GM19438 (cell line): ENCODE data around the gene AFF3.

Experiments
- ATAC-seq: cut with Tn5 transposase; IDR thresholded peaks from one replicate; pipeline ENCODE4 v1.9.1; 2021; ENCODE audit warnings: low read depth; ENCODE audit not compliant: unreplicated experiment

AFF3 gene

DNA sequence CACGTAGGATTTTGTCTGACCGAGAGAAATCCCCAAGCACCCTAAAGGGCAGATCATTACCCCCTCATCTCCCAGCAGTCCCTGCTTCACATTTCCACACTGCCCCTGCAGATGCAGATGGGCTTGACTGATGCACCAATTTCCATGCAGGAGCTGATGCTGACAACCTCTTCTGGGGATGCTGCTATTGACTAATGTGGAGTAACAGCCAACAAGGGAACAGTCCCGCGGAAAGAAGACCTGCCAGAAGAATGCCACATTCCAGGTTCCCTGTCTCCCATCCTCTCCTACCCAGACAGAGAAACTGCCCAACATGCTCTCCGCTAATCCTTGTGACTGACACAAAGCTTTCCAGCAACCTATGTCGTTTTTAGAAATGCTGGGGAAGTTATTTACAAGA, 91.7 kb downstream of the AFF3 start:
- no peak for ATAC-seq

DNA sequence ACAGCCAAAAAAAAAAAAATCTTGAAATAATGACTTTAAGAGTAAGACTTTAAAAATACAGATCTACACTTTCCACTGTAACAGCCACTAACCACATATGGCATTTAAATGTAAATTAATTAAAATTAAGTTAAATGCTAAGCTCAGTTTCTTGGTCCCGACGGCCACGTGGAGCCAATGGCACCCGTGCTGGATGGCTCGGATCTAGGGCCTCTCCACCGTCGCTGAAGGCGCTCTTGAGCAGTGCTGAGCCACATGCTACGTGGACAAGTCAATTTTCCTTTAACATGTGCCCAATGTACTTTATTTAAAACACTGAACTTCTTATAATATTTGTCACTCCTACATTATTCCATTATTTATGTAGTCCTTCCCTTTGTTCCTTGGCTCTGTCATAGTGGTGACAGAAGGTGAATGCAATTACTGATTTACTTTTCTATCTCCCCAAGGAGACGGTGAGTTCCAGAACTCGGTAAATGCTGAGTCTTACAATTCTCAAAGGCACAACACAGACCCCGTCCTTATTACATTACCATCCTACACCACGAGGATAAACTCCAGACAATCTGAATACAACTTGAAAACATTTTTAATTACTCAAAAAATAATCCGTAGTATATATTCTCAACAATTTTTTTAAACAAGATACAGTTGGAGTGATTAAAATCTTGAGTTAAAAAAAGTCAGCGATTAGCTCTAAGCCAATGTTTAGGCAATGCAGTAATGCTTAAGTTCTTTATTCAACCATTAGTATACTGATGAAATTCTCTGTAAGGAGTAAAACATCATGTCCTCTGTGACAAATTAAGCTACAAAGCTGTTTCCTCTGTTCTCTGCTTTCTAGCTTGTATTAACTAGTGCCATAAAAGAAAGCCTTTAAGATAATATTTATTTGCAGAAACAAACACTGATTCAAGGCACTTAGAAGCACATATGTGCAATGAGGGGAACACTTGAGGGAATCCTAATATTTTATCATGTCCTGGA, 95.1 kb downstream of the AFF3 start:
- no peak for ATAC-seq

DNA sequence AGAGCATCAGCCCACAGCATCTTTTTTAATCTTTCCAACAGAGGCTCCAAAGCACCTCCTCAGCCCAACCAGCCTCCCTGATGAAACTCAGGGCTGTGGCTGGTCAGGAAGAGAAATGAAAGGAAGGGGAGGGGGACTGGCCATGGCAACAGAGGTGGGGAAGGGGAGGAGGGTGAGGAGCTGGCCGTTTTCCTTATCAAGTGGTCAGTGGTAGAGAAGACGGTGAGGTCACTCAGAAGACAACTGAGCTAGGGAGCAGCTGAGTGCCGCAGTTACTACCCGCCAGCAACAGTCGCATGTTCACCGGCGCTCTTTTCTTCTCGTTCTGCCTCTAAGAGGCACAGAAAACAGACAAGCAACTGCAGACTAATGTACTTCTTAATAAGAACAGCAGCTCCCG, 97.4 kb downstream of the AFF3 start:
- no peak for ATAC-seq

DNA sequence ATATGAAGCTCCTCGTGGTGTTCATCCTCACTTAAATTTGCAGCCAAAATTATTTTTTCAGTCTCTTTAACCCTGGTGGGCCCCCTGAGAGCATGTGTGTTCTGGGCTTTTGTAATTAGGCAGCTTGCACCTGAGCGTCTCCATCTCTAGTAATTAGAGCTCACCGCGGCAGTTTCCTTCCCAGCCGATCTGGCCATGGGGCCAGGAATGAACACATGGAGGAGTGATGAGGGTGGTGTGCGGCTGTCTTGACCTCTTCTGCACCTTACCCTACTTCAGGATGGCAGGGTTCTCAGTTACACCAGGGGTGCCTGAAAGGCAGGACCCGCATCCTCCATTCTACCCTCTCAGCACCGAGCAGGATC, 98.5 kb downstream of the AFF3 start:
- no peak for ATAC-seq

DNA sequence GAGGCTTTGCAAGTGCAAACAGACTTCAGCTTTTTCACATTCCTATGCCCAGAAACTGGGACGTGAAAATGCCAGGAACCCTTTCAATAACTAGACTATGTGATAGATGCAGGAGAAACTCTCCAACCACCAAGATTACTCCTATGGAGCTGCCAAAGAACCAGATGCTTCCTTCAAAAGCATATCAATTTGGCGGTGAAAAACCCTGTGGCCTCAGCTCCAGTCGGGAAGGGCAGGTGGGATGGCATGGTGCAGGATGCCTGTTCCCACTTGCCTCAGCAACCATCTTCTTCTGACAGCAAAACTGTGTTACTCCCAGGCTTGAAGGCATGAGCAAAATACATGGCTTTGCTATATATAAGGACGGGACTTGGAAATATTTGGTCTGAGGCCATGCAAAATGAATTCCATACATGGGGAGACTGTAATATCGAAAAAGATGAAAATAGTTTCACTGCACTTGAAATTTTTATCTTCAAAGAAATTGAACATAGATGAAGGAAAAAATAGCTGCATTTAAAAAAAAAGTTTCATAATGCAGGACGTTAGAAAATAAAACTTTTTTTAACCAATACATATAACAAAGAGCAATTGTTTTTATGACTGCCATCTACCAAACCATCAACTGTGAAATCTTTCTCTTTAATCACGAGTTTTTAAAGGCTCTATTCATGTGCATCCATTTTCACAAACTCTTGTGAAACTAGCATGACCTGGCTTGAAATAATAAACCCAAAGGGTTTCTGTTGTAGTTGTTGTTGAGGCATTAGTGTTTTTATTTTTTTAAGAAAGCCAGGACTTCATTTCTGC, 99.1 kb downstream of the AFF3 start:
- no peak for ATAC-seq

DNA sequence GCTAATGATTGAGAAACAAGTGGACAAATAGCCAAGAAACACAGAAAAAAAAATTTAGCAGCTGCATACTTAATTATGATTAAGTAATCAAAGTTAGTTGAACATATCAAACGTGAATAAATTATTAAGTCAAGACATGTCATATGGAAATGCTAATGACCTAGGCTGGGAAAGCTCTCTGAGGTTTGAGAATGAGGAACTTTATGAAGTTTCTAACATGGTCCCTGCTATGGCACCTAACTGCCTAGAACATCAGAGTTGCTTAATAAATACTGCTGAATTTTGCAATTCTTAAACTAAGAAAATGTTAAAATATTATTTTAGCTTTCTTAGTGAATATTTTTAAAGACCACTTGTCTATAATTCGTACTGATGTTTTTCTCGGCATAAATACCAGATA, 99.8 kb downstream of the AFF3 start:
- no peak for ATAC-seq

DNA sequence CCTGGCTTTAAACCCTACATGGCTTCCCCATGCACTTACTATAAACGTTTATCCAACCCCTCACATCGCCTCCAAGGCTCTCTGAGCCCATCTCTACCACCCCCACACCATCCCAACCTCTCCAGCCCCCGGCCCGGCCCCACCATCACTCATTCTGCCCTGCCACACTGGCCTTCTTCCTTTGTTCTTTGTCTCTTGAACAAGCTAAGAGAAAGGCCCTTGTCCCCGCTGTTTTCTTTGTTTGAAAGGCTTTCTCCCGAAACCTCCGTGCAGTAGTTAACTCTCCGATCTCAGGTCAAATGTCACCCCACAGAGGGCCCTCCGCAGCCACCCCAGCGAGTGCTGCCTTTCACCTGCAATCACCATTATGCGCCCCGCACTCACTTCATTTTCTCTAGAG, 100.4 kb downstream of the AFF3 start:
- no peak for ATAC-seq

DNA sequence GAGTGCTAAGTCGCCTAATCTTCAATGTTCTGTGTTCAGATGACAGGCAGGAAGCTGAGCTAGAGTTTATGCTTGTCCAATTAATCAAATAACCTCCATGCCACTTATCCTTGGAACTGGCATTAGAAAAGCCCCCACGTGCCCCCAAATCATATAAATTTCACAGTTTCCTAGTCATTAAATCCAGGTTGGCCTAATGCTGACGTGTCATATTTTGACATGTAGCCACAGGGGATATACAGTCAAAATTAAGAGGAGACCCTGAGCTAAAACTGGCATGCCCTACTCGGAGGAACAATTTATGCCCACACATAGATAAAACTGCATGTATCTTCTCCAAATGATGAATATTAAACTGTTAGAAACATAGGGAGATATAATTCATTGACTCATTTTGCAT, 101.0 kb downstream of the AFF3 start:
- no peak for ATAC-seq

DNA sequence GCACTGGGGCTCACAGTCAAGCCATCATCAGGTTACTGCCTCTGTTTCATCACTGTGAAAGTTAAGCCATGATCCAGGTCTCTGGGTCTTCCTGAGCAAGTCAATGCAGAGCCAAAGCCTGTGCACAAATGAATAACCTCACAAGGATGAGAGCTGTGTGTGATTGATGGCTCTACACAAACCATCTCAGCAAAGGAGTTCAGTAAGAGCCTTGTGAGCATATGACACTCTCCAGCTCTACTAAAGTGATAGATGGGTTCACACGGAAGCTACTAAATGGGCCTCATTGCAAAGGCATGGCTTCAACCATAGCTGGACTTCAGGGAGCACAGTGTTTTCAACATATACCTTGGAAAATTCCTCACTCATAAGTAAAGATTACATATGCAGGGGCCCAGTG, 101.5 kb downstream of the AFF3 start:
- no peak for ATAC-seq

DNA sequence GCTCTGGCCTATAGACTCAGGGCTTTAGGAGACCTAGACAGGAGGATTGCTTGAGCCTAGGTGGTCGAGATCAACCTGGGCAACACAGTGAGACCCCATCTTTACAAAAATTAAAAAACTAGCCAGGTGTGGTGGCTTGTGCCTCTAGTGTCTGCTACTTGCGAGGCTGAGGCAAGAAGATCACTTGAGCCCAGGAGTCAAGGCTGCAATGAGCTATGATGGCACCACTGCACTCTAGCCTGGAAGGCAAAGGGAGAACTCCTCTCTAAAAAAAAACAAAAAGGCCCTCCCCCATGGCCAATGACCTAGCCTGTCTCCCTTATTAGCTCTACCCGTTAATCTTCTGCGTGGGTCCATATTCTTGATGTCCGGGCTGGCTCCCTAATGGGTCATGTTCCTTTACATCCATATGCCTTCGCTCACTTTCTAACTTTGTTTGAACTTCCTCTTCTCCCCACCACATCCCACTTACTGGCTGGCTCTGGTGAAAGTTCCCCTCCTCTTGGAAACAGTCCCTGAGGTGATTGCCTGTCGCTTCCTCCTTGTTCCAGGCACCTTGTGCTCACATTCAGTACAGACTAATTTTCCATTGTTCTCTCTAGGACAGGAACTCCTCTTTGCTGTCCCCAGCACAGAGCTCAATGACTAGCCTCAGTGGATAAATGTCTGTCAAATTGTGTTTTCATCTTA, 103.0 kb downstream of the AFF3 start:
- no peak for ATAC-seq

DNA sequence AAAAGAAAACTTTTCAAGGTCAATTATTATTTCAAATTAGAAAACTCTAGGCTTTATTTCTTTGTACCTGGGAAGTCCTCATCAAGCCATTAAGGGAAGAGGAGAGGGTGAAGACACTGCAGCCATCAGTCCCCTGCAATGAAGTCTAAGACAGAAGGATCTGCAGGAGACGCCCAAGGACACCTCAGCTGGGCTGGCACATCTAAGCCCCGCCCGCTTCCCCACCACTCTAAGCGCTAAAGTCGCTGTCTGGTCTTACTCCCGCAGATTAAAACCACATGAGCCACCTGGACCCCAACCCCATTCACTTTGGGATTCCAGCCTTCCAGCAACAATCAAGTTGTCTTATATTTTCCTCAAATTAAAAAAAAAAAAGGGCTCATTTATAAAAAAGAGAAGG, 104.4 kb downstream of the AFF3 start:
- ATAC-seq, result no peak

DNA sequence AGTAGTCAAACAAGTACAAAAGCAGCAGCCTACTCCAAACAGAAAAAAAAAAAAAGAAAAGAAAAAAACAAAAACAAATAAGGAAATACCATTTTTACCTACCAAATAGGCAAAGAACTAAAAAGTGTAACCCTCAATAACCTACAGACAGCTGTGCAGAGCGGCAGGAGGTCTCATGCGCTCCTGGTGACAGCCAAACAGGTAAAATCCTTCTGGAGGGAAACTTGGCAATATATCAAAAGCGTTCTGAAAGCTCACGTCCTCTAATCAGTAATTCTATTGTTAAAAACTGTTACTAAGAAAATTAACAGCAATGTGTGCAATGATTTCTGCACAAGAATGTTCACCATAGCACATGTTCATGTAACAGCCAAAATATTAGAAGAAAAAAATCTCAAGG, 105.6 kb downstream of the AFF3 start:
- ATAC-seq, result no peak

DNA sequence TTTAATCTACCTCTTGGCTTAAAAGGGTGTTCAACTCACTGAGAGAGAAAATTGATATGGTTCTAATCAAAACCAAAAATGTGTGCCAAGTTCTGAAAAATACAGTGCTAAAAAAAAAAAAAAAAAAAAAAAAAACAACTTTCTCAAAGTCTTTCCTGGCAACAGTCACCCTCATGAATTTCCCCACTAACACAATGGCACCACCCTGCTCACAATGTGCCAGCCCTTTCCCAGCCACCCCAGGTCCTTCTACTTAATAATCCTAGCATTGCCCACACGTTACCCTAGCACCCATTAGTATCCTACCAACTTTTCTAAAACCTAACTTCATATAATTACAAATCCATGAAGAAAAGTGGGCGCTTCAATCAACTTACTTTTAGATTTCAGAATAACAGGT, 106.4 kb downstream of the AFF3 start:
- no peak for ATAC-seq

DNA sequence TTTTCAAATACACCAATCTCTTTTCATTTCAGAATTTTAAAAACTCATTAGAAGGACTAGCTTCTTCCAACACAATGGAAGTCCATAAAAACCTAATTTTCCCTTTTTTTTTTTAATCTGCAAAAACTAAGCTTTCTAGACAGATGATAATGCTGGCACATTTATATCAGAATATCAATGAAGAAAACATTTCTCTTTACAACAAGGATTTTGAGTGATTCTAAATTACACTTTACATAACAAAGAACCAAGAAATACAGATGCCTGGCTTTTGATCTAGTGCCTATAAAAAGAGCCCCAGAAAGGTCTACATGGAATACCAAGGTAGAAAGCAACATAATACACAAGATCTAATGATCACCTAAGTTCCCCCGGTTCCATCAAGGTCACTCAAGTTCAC, 108.0 kb downstream of the AFF3 start:
- ATAC-seq, result no peak

DNA sequence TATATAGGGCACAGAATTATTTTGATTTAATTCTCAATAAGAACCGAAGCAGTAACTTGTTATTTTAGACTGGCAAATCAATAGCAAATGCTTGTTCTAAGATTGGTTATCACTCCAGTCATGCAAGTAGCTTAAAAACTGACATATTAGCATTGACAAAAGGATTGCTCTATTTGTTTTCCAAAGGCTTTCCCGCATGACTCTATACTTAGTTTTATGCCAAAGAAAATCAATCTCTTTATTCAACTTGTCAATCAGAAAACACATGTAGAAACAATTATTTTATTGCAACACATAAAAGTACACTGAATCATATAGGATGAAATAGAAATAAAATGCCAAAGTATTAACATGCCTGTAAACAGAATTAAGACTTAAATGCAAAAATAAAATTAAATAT, 108.4 kb downstream of the AFF3 start:
- no peak for ATAC-seq

DNA sequence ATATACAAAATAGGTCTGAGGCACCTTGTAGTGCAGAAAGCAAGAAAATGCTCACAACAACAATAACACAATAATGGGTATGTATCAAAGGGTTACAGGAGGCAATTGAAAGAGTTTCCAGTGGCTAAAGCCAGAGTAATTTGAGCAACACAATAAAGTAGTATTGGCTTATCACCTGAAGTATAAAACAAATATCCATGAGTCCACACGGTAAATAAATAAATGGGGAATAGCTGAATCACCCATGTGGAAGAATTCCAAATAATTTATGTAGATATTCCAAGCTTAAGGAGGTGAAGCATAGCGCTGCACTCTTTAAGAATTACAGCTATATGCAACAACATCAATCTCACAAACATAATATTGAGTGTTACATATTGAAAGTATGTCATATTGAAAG, 110.8 kb downstream of the AFF3 start:
- no peak for ATAC-seq

DNA sequence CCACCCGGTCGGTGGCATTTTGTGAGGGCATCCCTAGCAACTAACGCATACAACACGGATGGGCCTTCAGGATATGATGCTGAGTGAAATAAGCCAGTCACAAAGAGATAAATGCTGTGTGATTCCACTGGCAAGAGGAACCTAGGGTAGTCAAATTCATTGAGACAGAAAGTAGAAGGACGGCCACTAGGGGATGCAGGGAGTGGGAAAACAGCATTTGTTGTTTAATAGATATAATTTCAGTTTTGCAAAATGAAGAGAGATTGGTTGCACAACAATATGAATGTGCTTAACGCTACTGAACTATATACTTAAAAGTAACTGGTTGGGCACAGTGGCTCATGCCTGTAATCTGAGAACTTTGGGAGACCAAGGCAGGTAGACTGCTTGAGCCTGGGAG, 112.9 kb downstream of the AFF3 start:
- ATAC-seq, result no peak

DNA sequence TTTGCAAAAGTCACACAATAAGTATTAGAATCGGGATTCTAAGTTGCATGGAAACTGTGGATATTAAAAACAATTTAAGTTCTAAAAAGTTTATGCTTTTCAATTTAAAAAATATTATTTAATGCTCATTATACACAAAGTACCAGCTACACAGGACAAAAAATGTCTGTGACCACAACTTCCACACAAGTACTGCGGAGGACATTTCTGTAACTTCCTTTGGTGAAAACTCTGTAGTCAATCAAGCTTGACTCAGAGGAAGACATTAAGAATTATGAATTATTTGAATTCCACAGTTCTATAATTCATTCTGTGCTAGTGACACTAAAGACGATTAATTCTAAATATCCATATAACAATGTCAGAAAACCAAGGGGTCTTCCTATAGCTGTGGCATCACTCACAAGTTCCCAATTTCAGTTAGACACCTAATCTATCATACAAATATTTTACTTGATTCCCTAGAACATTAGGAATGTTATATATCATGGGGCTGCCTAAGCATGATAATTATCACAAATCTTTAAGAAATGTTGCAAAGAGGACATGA, 120.5 kb downstream of the AFF3 start:
- no peak for ATAC-seq

DNA sequence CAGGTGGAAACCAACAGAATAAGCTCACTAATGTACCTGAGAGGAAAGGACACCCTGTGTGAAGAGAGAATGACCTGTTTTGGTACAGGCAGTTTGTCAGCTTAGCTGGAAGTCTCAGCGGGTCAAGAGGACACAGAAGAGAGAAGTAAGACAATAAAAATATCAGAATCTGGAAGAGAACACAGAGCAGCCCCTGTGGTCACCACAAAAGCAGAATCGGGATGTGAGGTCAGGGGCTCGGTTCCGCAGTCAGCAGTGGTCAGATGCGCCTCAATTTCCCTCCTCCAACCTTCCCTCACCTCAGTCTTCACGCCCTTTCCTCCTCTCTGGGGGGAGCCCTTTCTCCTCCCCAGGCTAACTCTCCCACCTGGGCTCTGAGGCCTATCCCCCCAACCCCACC, 122.9 kb downstream of the AFF3 start:
- ATAC-seq, result no peak

DNA sequence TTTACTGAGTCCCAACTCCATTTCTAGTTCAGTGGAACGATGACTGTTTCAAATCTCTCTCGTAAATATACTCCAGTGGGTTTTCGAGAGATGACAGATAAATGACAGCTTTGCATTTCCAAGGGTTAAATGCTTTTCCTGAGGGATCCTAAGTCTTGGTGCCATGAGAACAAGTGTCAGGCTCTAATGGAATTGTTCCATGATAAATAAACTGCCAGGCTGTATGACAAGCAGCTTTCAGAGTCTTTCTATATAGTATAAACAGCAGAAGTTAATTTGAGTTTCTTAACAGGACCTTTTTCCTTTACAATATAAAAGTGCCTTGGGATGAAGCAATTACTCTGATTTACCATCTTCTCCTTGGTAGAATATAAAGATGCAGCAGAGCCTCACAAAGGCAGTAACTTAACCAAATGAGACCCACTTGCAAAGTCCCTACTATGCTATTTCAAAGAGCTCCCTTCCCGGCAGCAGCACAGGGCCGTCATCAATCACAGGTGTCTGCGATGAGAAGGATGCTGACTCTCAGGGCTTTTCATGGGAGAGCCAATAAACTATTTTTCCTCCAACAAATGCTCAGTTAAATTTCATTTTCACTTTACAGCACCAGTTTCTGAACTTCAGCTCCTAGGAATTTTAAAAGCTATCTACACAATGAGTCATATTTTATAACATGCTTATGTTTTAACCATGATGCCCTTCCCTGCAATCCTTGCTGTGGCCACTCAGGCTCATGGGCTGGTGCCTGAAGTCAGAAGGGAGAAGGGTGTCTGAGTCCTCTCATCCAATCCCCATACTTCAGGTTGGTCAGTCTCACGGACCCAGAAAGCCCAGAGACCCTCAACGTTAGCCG, 123.8 kb downstream of the AFF3 start:
- ATAC-seq, result no peak
